ENCODE results near the gene TAF11.
"Not testable (repeated sequence)": the region's sequence is repeated elsewhere in the genome, so short reads cannot be mapped to it uniquely, and the experiment has no call there.

TAF11 gene

DNA sequence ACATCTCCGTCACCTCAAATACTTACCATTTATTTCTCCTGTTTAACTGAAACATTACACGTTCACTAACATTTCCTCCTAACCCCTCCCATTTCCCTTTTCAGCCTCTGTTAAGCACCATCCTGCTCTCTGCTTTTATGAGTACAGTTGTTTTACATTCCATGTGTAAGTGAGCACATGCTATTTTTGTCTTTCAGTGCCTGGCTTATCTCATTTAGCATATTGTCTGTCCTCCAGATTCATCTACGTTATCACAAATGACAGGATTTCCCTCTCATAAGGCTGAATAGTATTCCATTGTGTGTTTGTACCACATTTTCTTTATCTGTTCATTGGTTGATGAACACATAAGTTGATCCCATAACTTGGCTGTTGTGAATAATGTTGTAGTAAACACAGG, 22.7 kb downstream of the TAF11 start:
- no peak for DNase-seq (ENCODE audit: low read depth)

DNA sequence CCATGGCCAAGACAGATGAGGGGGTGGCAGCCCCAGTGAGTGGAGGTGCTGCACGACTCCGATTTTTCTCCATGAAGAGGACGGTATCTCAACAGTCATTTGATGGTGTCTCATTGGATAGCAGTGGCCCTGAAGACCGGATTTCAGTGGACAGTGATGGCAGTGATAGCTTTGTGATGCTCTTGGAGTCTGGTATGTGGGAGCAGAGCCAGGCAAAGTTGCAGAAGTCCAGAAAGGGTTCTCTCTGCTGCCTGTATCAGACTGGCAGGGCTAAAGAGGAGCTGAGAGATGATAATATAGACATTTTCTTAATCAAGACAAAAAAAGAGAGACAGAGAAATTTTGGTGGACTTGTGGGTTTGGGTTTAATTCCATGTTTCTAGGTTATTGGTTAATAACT, 23.8 kb downstream of the TAF11 start:
- DNase-seq (ENCODE audit: low read depth), result no peak

DNA sequence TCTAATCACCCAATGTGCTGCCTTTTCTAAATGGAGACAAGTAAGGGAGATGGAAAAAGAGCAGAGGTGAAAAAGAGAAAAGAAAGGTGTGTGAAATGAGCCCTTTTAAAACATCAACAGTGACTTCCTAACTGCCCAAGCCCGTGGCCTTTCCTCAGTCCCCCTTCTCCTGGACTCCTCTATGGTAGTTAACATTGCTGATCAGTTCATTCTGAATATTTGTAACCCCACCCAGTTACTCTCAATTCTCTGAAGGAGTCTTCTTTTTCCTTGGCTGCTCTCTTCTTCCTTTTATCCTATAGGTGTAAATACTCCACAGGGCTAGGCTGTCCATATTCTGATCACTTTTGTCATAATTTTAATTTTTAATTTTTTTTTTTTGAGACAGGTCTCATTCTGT, 27.1 kb downstream of the TAF11 start:
- DNase-seq (ENCODE audit: low read depth), result no peak

DNA sequence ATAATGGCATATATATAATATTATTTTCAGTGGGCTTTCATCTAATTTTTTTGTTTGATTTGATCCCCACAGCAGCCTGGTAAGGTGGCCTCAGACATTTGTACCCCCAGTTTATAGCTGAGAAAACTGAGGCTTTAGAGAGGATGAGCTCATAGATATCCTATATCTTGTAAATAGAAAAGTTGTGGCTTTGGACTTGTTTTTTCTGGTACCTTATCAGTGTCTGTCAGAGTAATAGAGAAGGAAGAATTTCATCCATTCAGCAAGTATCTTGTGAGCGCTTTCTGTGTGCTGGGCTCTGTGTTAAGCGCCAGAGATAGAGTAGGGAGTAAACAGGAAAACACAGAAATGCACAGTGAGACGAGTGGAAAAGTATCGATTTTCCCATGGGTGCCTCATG, 27.9 kb downstream of the TAF11 start:
- DNase-seq (ENCODE audit: low read depth), result no peak

DNA sequence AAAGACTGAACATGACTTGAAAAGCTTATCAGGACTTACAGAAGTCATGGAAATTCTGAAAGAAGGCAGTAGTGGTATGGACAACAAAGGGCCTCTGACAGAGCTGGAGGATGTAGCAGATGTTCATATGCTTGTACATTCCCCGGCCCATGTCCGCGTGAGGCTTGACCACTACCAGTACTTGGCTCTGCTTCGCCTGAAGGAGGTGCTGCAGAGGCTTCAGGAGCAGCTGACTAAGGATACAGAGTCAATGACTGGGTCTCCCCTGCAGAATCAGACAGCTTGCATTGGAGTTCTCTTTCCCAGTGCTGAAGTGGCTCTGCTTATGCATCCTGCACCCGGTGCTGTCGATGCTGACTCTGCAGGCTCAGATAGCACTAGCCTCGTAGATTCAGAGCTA, 29.2 kb downstream of the TAF11 start:
- no peak for DNase-seq (ENCODE audit: low read depth)

DNA sequence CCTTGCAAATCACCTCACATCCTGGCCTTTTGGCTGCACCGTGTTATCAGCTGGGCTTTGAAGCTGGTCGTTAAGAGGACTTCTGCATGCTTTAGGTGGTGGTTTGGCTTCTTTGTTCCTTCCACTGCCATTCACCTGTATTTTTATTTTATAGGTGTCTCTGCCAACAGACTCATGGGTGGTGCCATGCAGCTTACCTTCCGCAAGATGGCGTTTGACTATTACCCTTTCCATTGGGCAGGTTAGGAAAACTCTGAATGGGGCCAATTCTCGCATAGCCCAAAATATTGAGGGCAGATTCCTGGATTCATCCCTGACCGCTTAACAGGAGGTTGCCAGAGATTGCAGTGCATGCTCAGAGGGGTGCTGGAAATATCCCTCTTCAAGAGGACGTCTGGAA, 32.4 kb downstream of the TAF11 start:
- DNase-seq (ENCODE audit: low read depth), result no peak

DNA sequence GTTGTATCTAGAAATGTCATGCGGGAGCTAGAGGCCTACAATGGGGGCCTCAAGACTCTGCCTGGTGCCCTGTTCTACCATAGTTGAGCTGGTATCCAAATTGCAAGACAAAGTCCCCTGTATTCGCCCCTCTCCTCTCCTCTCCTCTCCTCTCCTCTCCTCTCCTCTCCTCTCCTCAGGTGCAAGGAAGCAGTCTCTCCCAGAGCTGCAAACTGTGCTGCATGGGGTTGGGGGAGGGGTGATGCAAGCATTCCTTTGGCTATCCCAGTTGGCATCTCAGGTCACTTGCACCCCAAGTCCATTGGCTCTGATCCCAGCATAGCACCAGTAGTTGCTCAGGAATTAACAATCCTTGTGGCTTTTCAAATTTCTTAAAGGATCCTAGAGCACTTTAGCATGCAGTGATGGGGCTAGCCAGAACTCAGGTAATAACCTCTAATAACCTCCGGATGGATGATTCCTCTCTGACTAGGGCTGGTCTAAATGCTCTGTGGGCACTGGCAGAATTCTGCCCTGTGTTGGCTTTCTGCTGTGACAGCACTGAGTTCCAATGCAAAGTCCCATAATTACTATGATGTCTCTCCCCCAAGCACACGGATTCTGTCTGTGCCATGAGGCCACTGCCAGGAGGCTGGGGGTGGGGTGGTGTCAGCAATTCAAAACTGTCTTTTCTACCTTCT, 35.3 kb downstream of the TAF11 start:
- no peak for DNase-seq (ENCODE audit: low read depth)

DNA sequence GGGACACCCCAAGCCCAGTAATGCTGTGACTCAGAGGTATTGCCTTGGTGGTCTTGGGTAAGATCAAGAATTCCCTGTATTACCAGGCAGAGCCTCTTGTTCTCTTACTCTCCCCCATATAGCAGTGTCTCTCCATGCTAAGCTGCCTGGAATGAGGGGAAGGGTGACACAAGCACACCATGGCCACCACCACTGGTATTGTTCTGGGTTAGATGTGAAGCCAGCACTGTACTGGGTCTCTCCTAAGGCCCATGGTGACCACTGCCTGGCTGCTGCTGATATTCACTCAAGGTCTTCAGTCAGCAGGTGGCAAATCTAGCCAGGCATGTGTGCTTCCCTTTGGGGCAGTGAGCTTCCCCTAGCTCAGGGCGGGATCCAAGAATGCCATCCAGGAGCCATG, 36.5 kb downstream of the TAF11 start:
- no peak for DNase-seq (ENCODE audit: low read depth)

DNA sequence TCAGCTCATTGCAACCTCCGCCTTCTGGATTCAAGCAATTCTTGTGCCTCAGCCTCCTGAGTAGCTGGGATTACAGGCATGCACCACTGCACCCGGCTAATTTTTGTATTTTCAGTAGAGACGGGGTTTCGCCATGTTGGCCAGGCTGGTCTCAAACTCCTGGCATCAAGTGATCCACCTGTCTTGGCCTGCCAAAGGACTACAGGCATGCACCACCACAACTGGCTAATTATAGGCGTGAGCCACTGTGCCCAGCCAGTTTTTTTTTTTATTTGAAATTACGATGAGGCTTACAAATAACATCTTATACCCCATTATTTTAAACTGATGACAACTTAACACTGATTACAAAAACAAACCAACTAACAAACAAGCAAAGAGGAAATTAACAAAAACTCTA, 38.8 kb downstream of the TAF11 start:
- not testable (repeated sequence) for DNase-seq (ENCODE audit: low read depth)

DNA sequence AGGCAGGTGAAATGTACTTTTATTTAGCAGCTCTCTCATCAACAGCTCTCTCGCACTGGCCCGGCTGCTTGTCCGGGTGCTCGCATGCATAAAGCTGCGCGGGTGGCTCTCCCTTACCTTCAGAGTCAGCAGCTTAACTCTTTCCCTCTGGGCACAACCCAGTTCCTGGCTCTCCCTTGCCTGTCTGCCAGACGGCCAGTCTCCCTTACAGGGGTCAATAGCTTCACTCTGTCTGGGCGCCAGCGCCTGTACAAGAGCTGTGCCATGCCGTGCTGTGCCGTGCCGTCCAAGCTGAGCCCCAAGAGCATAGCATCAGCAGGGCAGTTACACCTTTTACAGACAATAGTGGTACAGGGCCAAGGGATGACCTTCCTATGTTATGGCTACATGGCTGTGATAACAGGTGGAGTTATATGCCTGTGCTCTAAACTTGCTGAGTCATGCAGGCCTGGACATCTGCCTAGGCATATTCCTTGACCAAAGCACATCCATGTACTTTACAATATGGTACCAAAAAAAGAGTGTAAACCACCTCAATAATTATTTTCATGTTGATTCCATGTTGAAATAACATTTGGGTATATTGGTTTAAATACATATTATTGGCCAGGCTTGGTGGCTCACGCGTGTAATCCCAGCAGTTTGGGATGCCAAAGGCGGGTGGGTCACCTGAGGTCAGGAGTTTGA, 48.0 kb downstream of the TAF11 start:
- no peak for DNase-seq (ENCODE audit: low read depth)

DNA sequence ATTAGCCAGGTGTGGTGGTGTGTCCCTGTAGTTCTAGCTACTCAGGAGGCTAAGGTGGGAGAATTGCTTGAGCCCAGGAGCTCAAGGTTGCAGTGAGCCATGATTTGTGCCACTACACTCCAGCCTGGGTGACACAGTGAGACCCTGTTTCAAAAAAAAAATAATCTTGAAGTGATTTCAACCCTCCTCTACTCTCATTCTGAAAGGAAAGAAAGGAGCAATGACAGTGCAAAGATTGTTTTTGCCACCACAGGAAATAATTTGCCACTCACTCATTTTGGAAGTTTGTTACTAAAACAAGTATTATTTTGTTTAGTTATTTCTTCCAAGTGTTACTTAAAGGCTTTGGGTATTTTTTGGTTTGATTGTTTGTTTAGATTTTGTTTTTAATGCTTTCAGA, 50.3 kb downstream of the TAF11 start:
- no peak for DNase-seq (ENCODE audit: low read depth)

DNA sequence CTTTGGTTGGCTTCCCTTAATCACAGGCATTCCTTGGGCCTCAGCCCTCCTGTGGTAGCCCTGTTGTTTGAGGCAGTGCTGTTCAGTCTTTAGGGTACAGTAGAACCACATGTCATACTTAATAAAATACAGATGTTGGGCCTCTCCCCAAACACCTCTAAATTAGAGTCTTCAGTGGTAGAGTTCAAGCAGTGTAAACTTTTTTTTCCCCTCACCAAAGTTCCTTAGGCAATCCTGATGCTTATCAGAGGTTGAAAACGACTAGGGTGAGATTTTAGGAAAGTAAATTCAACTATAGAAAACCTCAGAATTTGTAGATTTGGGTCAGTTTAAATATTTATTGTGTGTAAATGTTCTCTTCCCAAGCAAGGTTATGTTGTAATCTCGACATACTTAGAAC, 51.4 kb downstream of the TAF11 start:
- no peak for DNase-seq (ENCODE audit: low read depth)

DNA sequence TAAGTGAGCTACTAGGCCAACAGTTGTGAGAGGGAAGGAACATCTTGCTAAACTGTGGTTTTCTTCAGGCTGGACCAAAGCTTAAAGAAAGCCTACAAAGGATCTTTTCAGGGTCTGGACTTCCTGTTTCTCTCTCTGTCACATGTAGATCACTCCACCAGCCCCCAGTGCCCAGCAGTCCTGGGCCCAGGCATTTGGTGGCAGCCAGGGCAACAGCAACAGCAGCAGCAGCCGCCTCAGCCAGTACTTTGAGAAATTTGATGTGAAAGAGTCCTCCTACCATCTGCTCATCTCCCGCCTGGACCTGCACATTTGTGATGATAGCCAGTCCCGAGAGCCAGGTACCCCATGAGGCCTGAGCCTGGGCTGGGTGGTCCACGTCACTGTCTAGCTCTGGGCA, 51.8 kb downstream of the TAF11 start:
- no peak for DNase-seq (ENCODE audit: low read depth)

DNA sequence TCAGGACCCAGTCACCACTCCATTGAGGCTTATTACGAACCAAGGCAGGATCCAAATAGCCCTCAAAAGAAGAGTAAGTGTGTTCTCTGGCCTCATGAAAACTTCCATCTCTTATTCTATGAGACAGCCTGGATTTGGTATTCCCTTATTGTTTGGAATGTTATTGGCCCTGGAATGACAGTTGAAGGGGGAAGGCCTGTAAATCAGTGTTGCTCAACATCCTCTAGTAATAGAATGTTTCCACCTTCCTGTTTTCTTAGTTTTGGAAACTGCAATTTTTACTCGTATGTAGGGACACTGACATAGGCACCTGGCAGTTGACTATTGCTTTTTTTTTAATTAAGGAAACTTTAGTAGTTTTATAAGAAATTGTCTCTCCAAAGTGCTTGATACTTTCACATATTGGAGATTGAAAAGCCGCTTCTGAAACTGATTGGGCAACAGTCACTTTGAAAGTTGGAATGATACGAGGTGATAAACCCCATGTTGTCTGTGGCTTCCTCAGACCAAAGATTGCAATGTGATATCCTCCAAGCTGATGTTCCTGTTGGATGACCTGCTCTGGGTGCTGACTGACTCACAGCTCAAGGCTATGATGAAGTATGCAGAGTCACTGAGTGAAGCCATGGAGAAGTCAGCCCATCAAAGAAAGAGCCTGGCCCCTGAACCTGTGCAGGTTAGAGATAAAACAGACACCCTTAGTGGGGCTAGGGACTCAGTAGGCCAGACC, 52.9 kb downstream of the TAF11 start:
- DNase-seq (ENCODE audit: low read depth), result no peak

DNA sequence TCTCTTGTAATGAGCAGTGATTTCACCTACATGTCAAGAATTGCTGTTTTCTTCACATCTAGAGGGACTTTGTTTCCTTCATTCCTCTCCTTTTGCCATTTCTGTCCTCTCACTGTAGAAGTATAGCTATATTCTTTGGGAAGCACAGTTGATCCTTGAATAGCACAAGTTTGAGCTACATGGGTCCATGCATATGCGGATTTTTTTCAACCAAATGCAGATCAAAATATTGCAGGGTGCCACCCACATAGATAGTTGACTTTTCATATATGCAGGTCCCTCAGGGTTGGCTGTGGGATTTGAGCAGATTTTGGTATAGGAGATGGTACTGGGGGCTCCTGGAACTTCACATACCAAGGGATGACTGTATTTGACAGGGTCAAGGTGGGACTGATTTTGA, 54.9 kb downstream of the TAF11 start:
- no peak for DNase-seq (ENCODE audit: low read depth)

DNA sequence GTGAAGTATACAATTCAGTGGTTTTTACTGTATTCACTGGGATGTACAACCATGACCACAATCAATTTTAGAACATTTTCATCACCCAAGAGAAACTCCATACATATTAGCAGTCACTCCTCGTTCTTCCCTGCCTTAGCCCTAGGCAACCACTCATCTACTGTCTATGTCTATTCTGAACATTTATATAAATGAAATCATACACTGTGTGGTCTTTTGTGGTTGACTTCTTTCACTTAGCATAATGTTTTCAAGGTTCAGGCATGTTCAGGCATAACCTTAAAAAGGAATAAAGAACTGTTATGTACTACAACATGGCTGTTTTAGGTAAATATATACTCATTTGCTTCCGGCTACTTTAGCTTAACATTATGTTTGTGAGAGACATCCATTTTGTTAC, 58.7 kb downstream of the TAF11 start:
- no peak for DNase-seq (ENCODE audit: low read depth)
